Stomach (tissue), 9 donors: Measurements from ENCODE around the gene FLVCR2. TPM values are rescaled to one million over a fixed set of nuclear protein-coding genes. Genes with fewer than 3 reads are reported as not detected.

Source experiments
- DNase-seq, 2 donors: peaks; one replicate each; pipeline versions ENCODE4 v3.0.0 to v3.0.0-alpha.2; 2013 to 2019
- H3K27ac ChIP-seq, 5 donors: fragments of 200-600 bp in 4 of 5; sonication (generic) in 4 of 5; one replicate each; pipeline ENCODE4 v1.5.1; 2013 to 2019; ENCODE audit warnings: mild to moderate bottlenecking in 1 of 5, moderate library complexity in 1 of 5
- H3K27me3 ChIP-seq, 3 donors: fragments of 200-600 bp; sonication (generic); one replicate each; pipeline ENCODE4 v1.5.1; 2017 to 2019; ENCODE audit warnings: mixed run types in 1 of 3
- H3K36me3 ChIP-seq, 4 donors: fragments of 200-600 bp; sonication (generic); 1 replicate in 3 of 4; 2 replicates in 1 of 4; pipeline ENCODE4 v1.5.1; 2016 to 2019
- H3K4me1 ChIP-seq, 4 donors: fragments of 200-600 bp; sonication (generic); one replicate each; pipeline ENCODE4 v1.5.1; 2016 to 2019
- H3K4me3 ChIP-seq, 4 donors: fragments of 200-600 bp; sonication (generic) in 3 of 4; one replicate each; pipeline ENCODE4 v1.5.1; 2016 to 2019; ENCODE audit warnings: mild to moderate bottlenecking in 1 of 4
- H3K9me3 ChIP-seq, 4 donors: fragments of 200-600 bp; sonication (generic); one replicate each; pipeline ENCODE4 v1.5.1; 2016 to 2019
- EP300 ChIP-seq: sonication (generic); formaldehyde crosslinking; IDR thresholded peaks from one replicate; pipeline ENCODE4 v1.6.1; 2017; ENCODE audit warnings: antibody characterized with exemption
- POLR2A ChIP-seq, 4 donors: fragments of 450-650 bp; IDR thresholded peaks; one replicate each; pipeline ENCODE4 v1.6.1; 2016; ENCODE audit warnings: antibody characterized with exemption in 4 of 4, control low read depth in 2 of 4, mild to moderate bottlenecking in 1 of 4, moderate library complexity in 1 of 4
- POLR2AphosphoS5 ChIP-seq, 3 donors: sonication (generic); formaldehyde crosslinking; IDR thresholded peaks; one replicate each; pipeline ENCODE4 v1.6.1; 2016; ENCODE audit warnings: antibody characterized with exemption in 3 of 3
- WGBS, 5 donors: extraction: QIAGEN DNeasy Blood & Tissue Kit in 3 of 5; methylation state at CpG; one replicate each; pipeline versions ENCODE4 v1.1.5 to v1.1.7; 2013 to 2018; 5-methylcytosine and 5-hydroxymethylcytosine counted together
- intact Hi-C: fragments of 100-400 bp; cut with DNase I; formaldehyde crosslinking; loops from one replicate; pipeline ENCODE4 v1.15.1; 2023; ENCODE audit warnings: low total_unique reads
- polyA plus RNA-seq, 3 donors: library from polyadenylated mRNA; stranded (reverse); fragments of 200-250 nt; gene quantifications; one replicate each; pipeline ENCODE4 v1.2.3, GENCODE V29; 2013
- total RNA-seq, 5 donors: library from RNA; depleted of rRNA; stranded (reverse); fragments of >200 nt; gene quantifications; one replicate each; pipeline versions ENCODE4 v1.1.0 to v1.2.3, GENCODE V29; 2014 to 2016
- TF ChIP-seq, protein P1 (sequence below), 7 experiments: fragments of 450-650 bp in 4 of 7; fragments of 200-600 bp in 3 of 7; sonication (generic) in 3 of 7; IDR thresholded peaks; one replicate each; pipeline ENCODE4 v1.5.1; 2016 to 2019; ENCODE audit warnings: antibody characterized with exemption in 7 of 7, control low read depth in 2 of 7, mild to moderate bottlenecking in 1 of 7
- donor health status: healthy with polysubstance abuse.
- donor health status: Bipolar disorder and iron deficiency.
- donor health status: healthy.

The FLVCR2 gene
- total and polyA plus RNA-seq, 8 donors: 0.15 to 10.7 (median 0.95) TPM; not detected in 1

DNA sequence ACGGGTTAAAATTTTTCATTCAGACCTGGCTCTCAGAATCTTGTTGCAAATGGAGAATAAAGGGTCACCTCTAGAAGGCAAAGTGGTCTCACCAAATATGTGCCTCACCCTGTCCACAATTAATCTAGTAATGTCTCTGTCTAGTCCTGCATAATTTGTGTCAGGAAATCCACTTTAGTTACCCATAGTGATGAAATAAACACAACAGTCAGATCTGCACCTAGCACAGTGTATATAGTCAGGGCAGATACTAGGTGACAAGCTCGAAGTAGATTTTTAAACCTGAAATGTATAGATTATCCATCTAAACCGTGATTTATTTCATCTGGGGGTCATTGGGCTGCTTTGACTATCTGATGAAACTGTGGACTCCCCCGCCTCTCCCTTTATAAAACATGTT lies 15.9 kb upstream of the FLVCR2 start:
- Histone ChIP-seq H3K4me1 (peaks cover 6 to 17% (median 9%) of the 10 kb centered on the region in 4 donors), H3K27ac (no peak overlapping the region), H3K9me3 (peaks cover 0 to 5% (median 0%) of the 10 kb centered on the region in 4 donors), H3K27me3 (peaks cover 0 to 36% (median 0%) of the 10 kb centered on the region in 3 donors), H3K36me3 (no peaks in the 10 kb centered on the region), H3K4me3 (no peak overlapping the region)
- DNase-seq: no peak
- intact Hi-C loops: no loop called here
- WGBS, 5 donors: 63 to 81% (median 68%) methylated on average over 4 of the region's 4 CpGs
- TF ChIP-seq POLR2A (IDR thresholded peaks at IDR 0.05) (no peak), POLR2AphosphoS5 (IDR thresholded peaks at IDR 0.05) (no peak), EP300 (no peak)
- TF ChIP-seq, protein P1, sequence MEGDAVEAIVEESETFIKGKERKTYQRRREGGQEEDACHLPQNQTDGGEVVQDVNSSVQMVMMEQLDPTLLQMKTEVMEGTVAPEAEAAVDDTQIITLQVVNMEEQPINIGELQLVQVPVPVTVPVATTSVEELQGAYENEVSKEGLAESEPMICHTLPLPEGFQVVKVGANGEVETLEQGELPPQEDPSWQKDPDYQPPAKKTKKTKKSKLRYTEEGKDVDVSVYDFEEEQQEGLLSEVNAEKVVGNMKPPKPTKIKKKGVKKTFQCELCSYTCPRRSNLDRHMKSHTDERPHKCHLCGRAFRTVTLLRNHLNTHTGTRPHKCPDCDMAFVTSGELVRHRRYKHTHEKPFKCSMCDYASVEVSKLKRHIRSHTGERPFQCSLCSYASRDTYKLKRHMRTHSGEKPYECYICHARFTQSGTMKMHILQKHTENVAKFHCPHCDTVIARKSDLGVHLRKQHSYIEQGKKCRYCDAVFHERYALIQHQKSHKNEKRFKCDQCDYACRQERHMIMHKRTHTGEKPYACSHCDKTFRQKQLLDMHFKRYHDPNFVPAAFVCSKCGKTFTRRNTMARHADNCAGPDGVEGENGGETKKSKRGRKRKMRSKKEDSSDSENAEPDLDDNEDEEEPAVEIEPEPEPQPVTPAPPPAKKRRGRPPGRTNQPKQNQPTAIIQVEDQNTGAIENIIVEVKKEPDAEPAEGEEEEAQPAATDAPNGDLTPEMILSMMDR (IDR thresholded peaks at IDR 0.05): no peak

DNA sequence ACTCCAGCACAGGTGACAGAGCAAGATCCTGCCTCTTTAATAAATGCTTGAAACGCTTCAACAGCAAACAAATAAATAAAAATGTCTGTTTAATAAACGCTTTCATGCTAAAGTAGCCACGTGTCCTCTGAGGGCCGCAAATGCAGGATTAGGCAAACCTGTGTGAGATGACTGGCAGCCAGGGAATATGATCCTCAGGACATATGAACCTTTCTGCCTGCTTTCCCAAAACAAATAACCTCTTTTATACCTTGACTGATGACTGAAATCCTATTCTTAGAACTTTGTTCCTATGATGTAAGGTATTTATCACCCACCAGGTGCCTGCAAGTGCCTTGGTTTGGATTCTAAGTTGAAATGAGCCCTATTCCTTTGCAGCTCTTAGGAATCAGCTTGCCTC lies 14.5 kb upstream of the FLVCR2 start:
- Histone ChIP-seq H3K4me3 (no peak overlapping the region), H3K9me3 (no peaks in the 10 kb centered on the region), H3K4me1 (peaks cover 6 to 17% (median 9%) of the 10 kb centered on the region in 4 donors), H3K27ac (no peak overlapping the region), H3K27me3 (peaks cover 0 to 42% (median 0%) of the 10 kb centered on the region in 3 donors), H3K36me3 (no peaks in the 10 kb centered on the region)
- TF ChIP-seq POLR2A (IDR thresholded peaks at IDR 0.05) (no peak), POLR2AphosphoS5 (IDR thresholded peaks at IDR 0.05) (no peak), EP300 (no peak)
- TF ChIP-seq, protein P1 (IDR thresholded peaks at IDR 0.05): no peak
- DNase-seq: no peak
- WGBS, 5 donors: 61 to 72% (median 69%) methylated on average over 4 of the region's 4 CpGs
- intact Hi-C loops: no loop called here

- 70 to 90% (median 84%) methylated on average over 5 of the region's 5 CpGs for WGBS, 5 donors
- no peak overlapping the region for H3K4me3 ChIP-seq
- TF ChIP-seq EP300: no peak
- TF ChIP-seq, protein P1 (IDR thresholded peaks at IDR 0.05): no peak
- TF ChIP-seq POLR2A (IDR thresholded peaks at IDR 0.05): no peak
- no peak for TF ChIP-seq POLR2AphosphoS5 (IDR thresholded peaks at IDR 0.05)
- intact Hi-C loops: no loop called here
- peaks cover 6 to 11% (median 8%) of the 10 kb centered on the region in 4 donors for H3K4me1 ChIP-seq
- no peak overlapping the region for H3K27ac ChIP-seq
- H3K27me3 ChIP-seq: peaks cover 0 to 42% (median 0%) of the 10 kb centered on the region in 3 donors
- no peaks in the 10 kb centered on the region for H3K9me3 ChIP-seq
- no peaks in the 10 kb centered on the region for H3K36me3 ChIP-seq
- DNase-seq: no peak
Measured at GRCh38 chr14:75565056-75565455, 13.4 kb upstream of the FLVCR2 start.

GRCh38 chr14:75566321-75566720 lies 12.1 kb upstream of the FLVCR2 start:
- 29 to 59% (median 50%) methylated on average over 4 of the region's 4 CpGs for WGBS, 5 donors
- Histone ChIP-seq H3K36me3 (no peaks in the 10 kb centered on the region), H3K4me1 (peaks cover 0 to under 1% (median 0%) of the 10 kb centered on the region in 4 donors), H3K27ac (no peak overlapping the region), H3K4me3 (no peak overlapping the region), H3K27me3 (peaks cover 0 to 42% (median 0%) of the 10 kb centered on the region in 3 donors), H3K9me3 (no peaks in the 10 kb centered on the region)
- intact Hi-C loops: no loop called here
- TF ChIP-seq EP300: no peak
- TF ChIP-seq, protein P1 (IDR thresholded peaks at IDR 0.05): no peak
- no peak for TF ChIP-seq POLR2A (IDR thresholded peaks at IDR 0.05)
- no peak for TF ChIP-seq POLR2AphosphoS5 (IDR thresholded peaks at IDR 0.05)
- peak in 1 of 2 donors; percentile 40 for DNase-seq
